Stomach smooth muscle (tissue), 2 donors: ENCODE data around the gene ARHGAP30.
A peak's percentile ranks its signal among the peaks of the same experiment; 100 is the strongest.
"Not testable (repeated sequence)": the region's sequence is repeated elsewhere in the genome, so short reads cannot be mapped to it uniquely, and the experiment has no call there.

Experiments used
- H3K27ac ChIP-seq: one replicate; pipeline ENCODE4 v1.7.0; 2013; ENCODE audit warnings: mild to moderate bottlenecking, low read length, inconsistent platforms
- H3K27me3 ChIP-seq, 2 donors: one replicate each; pipeline ENCODE4 v1.7.0; 2013; ENCODE audit warnings: low read length in 2 of 2; ENCODE audit not compliant: insufficient read depth in 2 of 2, control insufficient read depth in 1 of 2
- H3K36me3 ChIP-seq, 2 donors: one replicate each; pipeline ENCODE4 v1.7.0; 2013; ENCODE audit warnings: low read length in 2 of 2; ENCODE audit not compliant: control insufficient read depth in 2 of 2, insufficient read depth in 2 of 2
- H3K4me1 ChIP-seq: one replicate; pipeline ENCODE4 v1.7.0; 2013; ENCODE audit warnings: low read length; ENCODE audit not compliant: control insufficient read depth, insufficient read depth
- H3K4me3 ChIP-seq, 2 donors: one replicate each; pipeline ENCODE4 v1.7.0; 2013; ENCODE audit warnings: low read length in 2 of 2
- H3K9ac ChIP-seq, 2 donors: one replicate each; pipeline ENCODE4 v1.7.0; 2013; ENCODE audit warnings: low read length in 2 of 2, mild to moderate bottlenecking in 1 of 2
- H3K9me3 ChIP-seq, 2 donors: one replicate each; pipeline ENCODE4 v1.7.0; 2013; ENCODE audit warnings: low read length in 2 of 2; ENCODE audit not compliant: control insufficient read depth in 2 of 2
- donor health status: healthy.
- donor health status: Pancreatic carcinoma.

ARHGAP30 gene

GRCh38 chr1:161038523-161039153, 31.1 kb downstream of the ARHGAP30 start, which contains the start of gene TSTD1:
Gene TSTD1 (minus strand): TSS chr1:161038964. CDS start chr1:161038889, 75 bp downstream.
- H3K9ac ChIP-seq = peak within 1 kb of the TSS; percentile 52 to 68
- no peaks in the 10 kb centered on the region for H3K27me3 ChIP-seq
- peak within 1 kb of the TSS; percentile 59 to 81 for H3K4me3 ChIP-seq
- H3K9me3 ChIP-seq = no peaks in the 10 kb centered on the region
- peaks cover 16% of the 10 kb centered on the region for H3K4me1 ChIP-seq
- peaks cover 35 to 36% of the 10 kb centered on the region in 2 donors for H3K36me3 ChIP-seq
- no peak within 1 kb of the TSS for H3K27ac ChIP-seq

- H3K27ac ChIP-seq = no peak overlapping the region
- peak overlapping the region; percentile 52 to 68 for H3K9ac ChIP-seq
- H3K9me3 ChIP-seq = no peaks in the 10 kb centered on the region
- H3K4me3 ChIP-seq = peak overlapping the region; percentile 59 to 81
- peaks cover 16% of the 10 kb centered on the region for H3K4me1 ChIP-seq
- H3K27me3 ChIP-seq = no peaks in the 10 kb centered on the region
- H3K36me3 ChIP-seq = peaks cover 32 to 33% of the 10 kb centered on the region in 2 donors
Observed at GRCh38 chr1:161037661-161038522, 31.8 kb downstream of the ARHGAP30 start.

GRCh38 chr1:161033751-161034150, 35.9 kb downstream of the ARHGAP30 start:
- H3K36me3 ChIP-seq = no peaks in the 10 kb centered on the region
- no peak overlapping the region for H3K27ac ChIP-seq
- peaks cover 9% of the 10 kb centered on the region for H3K4me1 ChIP-seq
- H3K4me3 ChIP-seq = no peak overlapping the region
- no peaks in the 10 kb centered on the region for H3K9me3 ChIP-seq
- no peak overlapping the region for H3K9ac ChIP-seq
- H3K27me3 ChIP-seq = no peaks in the 10 kb centered on the region

GRCh38 chr1:161032409-161032808, 37.3 kb downstream of the ARHGAP30 start:
- no peaks in the 10 kb centered on the region for H3K27me3 ChIP-seq
- no peaks in the 10 kb centered on the region for H3K36me3 ChIP-seq
- H3K9me3 ChIP-seq = no peaks in the 10 kb centered on the region
- H3K4me1 ChIP-seq = no peaks in the 10 kb centered on the region
- H3K4me3 ChIP-seq = no peak overlapping the region
- H3K27ac ChIP-seq = no peak overlapping the region
- no peak overlapping the region for H3K9ac ChIP-seq

- Histone ChIP-seq H3K4me1 (no peaks in the 10 kb centered on the region), H3K4me3 (no peak overlapping the region), H3K9ac (no peak overlapping the region), H3K36me3 (no peaks in the 10 kb centered on the region), H3K9me3 (no peaks in the 10 kb centered on the region), H3K27me3 (no peaks in the 10 kb centered on the region), H3K27ac (no peak overlapping the region)
Observed at GRCh38 chr1:161031874-161032273, 37.8 kb downstream of the ARHGAP30 start.

GRCh38 chr1:161029466-161029865, 40.2 kb downstream of the ARHGAP30 start:
- not testable (repeated sequence) for H3K9me3 ChIP-seq, H3K4me3 ChIP-seq, H3K27me3 ChIP-seq, H3K36me3 ChIP-seq, H3K9ac ChIP-seq, H3K27ac ChIP-seq, H3K4me1 ChIP-seq

- H3K9me3 ChIP-seq, H3K9ac ChIP-seq, H3K4me3 ChIP-seq, H3K27ac ChIP-seq, H3K4me1 ChIP-seq, H3K27me3 ChIP-seq, H3K36me3 ChIP-seq: not testable (repeated sequence)
Observed at GRCh38 chr1:161026954-161027353, 42.7 kb downstream of the ARHGAP30 start.

- not testable (repeated sequence) for H3K4me1 ChIP-seq, H3K9me3 ChIP-seq, H3K9ac ChIP-seq, H3K27ac ChIP-seq, H3K36me3 ChIP-seq, H3K4me3 ChIP-seq
- H3K27me3 ChIP-seq = peaks cover 13 to 17% of the 10 kb centered on the region in 2 donors
Observed at GRCh38 chr1:161022432-161022831, 47.3 kb downstream of the ARHGAP30 start.

- H3K27ac ChIP-seq = no peak overlapping the region
- H3K27me3 ChIP-seq = peaks cover 13 to 17% of the 10 kb centered on the region in 2 donors
- H3K4me3 ChIP-seq = no peak overlapping the region
- no peak overlapping the region for H3K9ac ChIP-seq
- no peaks in the 10 kb centered on the region for H3K9me3 ChIP-seq
- H3K36me3 ChIP-seq = no peaks in the 10 kb centered on the region
- peaks cover 9% of the 10 kb centered on the region for H3K4me1 ChIP-seq
Observed at GRCh38 chr1:161021970-161022353, 47.7 kb downstream of the ARHGAP30 start.

GRCh38 chr1:161021165-161021969, 48.3 kb downstream of the ARHGAP30 start:
- Histone ChIP-seq H3K9me3 (no peaks in the 10 kb centered on the region), H3K36me3 (no peaks in the 10 kb centered on the region), H3K4me1 (peaks cover 9% of the 10 kb centered on the region), H3K4me3 (peak overlapping the region; percentile 59 to 70), H3K27me3 (peaks cover 13 to 17% of the 10 kb centered on the region in 2 donors), H3K9ac (no peak overlapping the region), H3K27ac (no peak overlapping the region)
